CD1c-positive myeloid dendritic cell (primary cell): ENCODE measurements around the gene PAGE2B.
"Not testable (repeated sequence)": the region's sequence is repeated elsewhere in the genome, so short reads cannot be mapped to it uniquely, and the experiment has no call there.

Experiments
- DNase-seq: peaks from one replicate; pipeline ENCODE4 v3.0.0-alpha.2; 2016; ENCODE audit errors: extremely low spot score

PAGE2B gene, protein sequence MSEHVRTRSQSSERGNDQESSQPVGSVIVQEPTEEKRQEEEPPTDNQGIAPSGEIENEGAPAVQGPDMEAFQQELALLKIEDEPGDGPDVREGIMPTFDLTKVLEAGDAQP

DNA sequence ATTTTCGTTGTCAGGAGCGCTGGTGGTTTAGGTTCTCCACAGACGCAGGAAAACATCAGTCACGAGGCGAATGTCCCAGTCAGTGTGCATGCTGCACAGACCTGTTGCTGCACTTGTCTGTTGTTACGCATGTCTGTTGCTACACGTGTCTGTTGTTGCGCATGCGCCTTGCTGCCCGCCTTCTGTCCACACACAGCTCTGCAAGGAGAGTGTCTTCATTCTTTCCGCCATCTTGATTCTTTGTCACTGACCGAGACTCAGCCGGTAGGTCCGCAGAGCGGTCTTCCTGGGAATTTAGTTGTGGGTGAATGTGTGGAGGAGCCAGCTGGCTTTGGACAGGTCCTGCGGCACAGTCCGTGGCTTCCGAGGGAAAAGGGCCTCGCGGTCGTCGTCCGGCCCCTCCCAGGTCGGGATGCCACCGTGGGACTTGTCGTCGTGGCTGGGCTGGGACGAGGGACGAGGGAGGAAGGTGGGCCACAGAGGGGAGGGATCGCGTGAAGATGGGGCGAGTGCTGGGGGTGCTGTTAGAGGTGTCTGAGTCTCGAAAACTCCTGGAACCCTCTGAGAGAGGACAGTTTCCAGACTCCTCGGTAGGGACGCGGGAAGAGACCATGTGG is at the start of gene PAGE2B:
PAGE2B (plus strand) TSS at position 180 of the 617 bp plus-strand sequence. CDS start 1,012 bp downstream, outside the sequence.
- DNase-seq: no peak

DNA sequence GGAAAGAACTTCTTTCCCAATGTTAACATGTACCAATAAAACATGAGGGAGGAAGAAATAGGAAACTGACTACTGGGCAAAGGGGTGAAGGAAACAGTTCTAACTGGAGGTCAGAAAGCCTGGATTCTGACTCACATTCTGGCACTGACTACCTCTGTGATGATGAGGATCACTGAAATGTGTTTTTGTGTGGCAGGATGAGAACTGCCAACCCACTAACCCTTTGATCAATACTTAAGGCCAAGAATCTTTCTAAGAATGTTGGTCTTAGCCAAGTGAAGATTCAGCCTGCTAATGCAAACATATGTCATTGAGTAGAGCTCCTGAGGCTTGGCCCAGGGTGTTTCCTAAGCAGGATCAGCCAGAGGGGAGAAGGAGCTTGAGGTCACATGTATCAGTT is 48.7 kb upstream of the PAGE2B start:
- no peak for DNase-seq

DNA sequence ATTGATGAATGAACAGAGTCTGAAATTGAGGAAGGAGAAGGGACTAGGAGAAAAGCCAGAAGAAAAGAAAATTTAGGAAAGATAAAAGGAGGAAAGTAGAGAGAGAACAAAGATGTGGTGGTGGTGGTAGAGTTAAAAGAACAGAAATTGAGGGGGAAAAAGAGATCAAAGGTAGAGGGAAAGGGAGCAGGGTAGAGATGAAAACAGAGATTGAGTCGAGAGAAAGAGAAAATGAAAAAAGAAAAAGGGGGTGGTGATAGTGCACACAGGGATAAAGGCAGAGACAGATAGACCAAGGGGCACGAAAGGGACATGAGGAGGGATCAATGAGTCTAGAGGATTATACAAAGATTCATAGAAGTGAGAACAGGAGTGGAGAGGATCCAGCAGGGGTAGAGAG is 48.0 kb upstream of the PAGE2B start:
- DNase-seq: no peak

DNA sequence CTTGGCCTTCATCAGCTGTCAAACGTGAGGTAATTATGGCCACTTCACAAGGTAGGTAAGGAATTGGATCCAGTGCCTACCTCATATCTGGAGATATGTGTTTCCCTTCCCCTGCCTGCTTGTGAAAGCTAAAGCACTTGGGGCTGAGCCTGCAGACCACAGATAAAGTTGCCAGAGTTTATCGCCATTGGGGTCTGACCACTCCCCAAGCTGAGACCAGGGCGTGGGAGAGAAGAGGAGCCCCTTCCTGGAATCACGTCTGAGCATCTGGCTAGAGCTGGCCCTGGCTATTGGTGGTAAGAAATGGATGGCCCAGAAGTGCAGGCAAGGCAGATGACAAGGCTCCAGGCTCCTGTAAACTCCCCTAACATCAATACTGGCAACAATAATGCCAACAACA is 46.8 kb upstream of the PAGE2B start:
- no peak for DNase-seq

DNA sequence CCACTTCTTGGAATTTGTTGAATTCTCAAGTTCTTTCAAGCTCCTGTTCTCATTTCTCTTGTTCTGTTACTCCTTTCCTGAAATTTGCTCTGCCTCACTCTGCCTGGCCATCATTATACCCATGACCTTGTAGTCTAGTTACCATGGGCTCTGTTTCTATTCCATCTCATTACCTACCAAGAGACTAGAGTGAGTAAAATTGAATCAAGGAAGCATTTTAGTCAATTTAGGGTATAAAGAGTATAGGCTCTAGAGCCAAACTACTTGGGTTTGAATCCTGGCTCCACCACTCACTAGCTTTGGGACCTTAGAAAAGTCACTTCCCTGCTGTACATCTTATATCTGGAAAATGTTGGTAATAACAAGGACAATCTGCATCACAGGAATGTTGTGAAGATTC is 46.2 kb upstream of the PAGE2B start:
- DNase-seq: no peak

DNA sequence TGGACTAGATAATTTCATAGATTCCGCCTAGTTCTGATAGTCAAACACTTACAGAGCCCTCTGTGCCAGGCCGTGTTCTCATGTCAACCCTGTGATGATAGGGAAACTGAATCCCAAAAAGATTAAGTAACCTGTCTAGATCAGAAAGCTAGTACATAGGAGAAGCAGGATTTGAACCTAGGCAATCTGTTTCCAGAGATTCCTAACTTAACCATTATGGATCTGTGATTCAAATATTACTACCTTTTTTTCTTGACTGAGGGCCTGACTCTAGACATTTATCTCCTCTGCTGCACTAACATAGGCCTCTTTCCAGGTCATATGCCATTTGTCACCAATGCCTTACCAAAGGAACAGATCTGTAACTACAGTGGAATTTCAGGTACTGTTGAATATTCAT is 45.5 kb upstream of the PAGE2B start:
- DNase-seq: no peak

DNA sequence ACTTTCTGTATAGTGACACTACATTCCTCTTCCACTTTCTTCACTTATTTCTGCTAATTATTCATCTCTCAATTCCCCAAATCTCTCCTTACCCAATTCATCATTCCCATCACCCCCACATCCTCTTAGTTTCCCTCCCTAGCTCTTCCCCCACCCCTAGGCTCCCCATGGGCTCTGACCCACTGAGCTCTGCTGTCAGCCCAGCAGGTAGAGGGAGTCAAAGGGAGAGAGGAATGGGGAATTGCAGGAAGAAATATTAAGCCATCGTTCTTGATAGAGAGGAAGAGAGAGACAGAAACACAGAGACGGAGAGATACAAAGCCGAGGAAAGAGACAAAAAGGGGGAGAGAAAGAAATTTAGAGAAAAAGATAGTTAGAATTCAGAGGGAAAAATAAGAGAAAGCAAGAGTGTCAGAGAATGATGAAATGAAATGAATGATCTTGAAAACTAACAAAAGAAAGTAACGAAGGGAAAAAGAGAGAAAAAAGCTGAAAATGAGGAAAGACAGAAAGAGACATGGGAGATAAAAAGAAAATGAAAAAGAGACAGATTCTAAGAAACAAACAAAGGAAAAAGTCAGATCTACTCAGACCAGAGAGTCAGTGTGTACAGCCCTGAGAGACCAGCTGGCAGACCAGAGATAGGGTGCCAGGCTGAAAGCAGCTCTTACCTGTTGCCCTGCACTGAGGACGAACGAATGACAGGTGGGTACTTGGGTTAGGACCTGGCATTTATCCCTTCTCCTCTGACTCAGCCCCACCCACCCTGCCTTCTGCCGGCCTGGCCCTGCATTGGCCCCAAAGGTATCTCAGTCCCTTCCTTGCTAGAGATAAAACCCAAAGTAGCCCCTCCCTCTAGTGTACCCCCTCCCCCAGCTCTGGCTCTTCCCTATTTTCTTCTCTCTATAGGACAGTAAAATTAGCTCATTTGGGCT is 44.3 kb upstream of the PAGE2B start, which contains the start of gene ALAS2:
ALAS2 (minus strand) TSS at position 707 of the 935 bp plus-strand sequence. CDS start 4,977 bp downstream, outside the sequence.
- no peak for DNase-seq

DNA sequence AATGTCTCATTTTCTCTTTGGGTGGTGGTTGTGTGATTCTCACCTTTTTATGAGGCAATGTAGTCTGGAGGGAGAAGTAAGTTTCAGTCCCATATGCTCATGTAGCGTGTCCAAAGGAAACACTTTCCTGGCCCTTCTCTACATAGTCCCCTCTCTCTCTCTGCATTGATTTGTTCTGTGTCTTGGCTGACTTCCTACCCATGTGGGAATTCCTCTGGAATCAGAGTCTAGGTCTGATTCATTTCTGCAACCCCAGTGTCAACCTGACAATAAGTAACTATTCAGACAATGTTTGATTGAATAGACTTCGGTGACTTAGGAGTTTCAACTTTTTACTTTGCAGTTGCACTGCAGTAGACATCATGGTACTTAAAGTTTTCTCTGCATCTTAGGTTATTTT is 41.4 kb upstream of the PAGE2B start:
- no peak for DNase-seq

DNA sequence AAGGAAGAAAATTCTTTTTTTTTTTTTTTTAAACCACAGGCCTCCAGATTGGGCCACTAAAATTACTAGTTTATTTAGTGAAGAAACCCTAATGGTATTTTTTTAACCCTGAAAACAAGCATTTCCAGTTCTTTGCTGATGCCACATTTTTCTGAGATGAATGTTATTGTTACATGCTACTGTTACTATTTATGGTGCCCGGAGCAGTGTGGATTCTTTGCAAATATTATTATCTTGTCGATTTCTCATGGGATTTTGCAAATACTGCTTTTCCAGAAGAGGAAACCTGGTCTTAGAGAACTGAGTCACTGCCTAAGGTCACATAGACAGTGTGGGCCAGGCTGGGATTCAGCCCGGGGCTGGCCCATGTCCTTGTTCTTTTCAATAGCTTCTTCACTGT is 35.4 kb upstream of the PAGE2B start:
- no peak for DNase-seq

DNA sequence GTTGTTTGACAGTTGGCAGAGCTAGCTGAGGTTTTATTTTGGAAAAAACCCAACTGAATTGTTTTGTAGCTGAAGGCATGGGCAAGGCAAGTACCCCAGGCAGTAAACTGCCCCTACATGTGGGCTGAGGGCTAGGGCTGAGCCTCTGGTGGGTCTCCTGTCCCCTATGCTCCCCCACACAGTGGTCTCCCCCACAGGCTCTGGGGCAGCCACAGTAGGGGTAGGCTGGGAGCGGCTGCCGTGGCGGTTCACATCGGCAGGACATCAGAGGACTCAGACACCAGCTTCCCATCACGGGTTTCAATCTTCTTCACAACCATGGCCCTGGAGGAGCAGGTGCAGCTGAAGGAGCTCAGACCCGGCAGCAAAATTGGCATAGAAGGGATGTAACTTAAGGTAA is 33.3 kb upstream of the PAGE2B start:
- DNase-seq: no peak

DNA sequence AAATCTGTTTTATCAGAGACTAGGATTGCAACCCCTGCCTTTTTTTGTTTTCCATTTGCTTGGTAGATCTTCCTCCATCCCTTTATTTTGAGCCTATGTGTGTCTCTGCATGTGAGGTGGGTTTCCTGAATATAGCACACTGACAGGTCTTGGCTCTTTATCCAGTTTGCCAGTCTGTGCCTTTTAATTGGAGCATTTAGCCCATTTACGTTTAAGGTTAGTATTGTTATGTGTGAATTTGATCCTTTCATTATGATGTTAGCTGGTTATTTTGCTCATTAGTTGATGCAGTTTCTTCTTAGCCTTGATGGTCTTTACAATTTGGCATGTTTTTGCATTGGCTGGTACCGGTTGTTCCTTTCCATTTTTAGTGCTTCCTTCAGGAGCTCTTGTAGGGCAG is 24.2 kb upstream of the PAGE2B start:
- not testable (repeated sequence) for DNase-seq

DNA sequence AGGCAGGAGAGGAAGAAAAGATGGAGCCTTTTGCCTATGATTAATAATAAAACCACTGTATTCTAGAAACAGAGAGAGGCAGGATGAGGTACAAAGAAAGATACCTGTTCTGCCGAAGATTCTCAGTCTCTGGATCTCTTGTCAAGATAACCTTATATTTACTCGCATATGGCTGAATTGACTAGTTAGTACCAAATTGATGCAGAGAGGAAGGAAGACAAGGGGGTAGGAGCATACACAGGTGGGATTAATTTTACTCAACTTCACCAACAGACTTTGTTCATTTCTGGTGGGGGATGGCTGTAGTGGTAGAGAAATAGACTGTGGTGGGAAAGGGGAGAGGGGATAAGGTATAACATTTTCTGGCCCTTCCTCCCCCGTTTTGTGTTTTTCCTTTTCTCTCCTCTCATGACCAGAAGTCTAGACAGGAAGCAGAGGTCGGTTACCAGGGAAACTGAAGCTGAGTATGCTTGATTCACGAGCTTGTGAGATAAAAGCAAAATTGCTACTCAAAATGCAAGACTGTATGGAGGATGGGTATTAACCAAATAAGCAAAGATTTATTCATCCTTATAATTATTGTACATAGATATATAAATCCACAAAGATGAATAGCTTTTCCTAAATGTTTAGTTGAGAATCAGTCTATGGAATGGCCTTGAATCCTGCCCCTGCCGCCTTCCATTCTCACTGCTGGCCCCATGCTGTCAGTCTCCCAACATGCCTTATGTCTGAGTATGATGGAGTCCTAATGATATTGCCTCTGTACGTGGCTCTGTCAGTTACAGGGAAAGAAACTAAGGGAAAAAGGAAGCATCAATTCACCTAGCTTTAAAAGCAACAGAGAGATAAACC is 17.8 kb upstream of the PAGE2B start:
- DNase-seq: peak; percentile 17

DNA sequence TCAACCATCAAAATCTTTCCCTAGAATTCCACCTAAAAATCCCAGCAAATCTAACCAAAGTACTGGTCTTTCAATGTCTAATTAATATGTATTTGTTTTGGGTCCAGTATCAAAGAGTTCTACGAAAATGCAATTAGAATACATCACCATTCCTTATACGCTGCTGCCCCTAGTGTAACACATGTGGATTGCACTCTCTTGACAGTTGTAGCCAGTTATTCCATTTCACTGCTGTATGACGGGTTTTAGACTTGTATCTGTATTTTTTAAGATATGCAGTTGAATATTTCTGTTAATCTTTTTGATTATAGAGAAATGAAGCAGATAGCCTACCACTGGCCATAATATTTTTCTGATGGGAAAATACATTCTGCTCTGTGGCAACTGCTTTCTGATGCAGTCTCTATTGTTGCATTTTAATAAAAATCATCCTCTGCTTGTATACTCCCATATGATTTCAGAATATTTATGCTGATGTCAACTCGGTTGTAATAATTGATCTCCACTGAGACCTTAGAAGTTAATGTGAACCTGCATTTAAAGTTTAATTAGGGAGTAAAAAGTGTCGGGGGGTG is 17.1 kb upstream of the PAGE2B start:
- DNase-seq: peak; percentile 41

DNA sequence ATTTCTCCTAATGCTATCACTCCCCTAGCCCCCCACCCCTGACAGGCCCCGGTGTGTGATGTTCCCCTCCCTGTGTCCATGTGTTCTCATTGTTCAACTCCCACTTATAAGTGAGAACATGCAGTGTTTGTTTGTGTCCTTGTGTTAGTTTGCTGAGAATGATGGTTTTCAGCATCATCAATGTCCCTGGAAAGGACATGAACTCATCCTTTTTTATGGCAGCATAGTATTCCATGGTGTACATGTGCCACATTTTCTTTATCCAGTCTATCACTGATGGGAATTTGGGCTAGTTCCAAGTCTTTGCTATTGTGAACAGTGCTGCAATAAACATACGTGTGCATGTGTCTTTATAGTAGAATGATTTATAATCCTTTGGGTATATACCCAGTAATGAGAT is 7.7 kb upstream of the PAGE2B start:
- DNase-seq: not testable (repeated sequence)

DNA sequence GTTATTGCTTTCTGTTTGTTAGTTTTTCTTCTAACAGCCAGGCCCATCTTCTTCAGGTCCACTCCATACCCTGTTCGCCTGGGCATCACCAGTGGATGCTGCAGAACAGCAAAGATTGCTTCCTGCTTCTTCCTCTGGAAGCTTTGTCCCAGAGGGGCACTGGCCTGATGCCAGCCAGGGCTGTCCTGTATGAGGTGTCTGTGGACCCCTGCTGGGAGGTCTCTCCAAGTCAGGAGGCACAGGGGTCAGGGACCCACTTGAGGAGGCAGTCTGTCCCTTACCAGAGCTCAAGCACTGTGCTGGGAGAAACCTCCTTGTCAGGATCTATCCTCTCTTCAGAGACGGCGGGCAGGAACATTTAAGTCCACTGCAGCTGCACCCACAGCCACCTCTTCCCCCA is 2.5 kb upstream of the PAGE2B start:
- no peak for DNase-seq

DNA sequence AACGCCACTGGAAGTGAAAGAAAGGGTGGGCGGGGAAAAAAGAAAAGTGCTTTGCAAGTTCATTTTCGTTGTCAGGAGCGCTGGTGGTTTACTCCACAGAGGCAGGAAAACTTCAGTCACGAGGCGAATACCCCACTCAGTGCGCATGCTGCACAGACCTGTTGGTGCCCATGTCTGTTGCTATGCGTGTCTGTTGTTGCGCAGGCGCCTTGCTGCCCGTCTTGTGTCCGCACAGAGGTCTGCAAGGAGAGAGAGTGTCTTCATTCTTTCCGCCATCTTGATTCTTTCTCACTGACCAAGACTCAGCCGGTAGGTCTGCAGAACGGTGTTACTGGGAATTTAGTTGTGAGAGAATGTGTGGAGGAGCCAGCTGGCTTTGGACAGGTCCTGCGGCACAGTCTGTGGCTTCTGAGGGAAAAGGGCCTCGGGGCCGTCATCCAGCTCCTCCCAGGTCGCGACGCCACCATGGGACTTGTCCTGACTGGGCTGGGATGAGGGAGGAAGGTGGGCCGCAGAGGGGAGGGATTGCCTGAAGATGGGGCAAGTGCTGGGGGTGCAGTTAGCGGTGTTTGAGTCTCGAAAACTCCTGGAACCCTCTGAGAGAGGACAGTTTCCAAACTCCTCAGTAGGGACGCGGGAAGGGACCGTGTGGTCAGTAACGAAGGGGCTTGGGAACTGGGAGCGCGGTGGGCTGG is 14.1 kb downstream of the PAGE2B start, which contains the start of gene PAGE2:
PAGE2 (plus strand) TSS at position 224 of the 695 bp plus-strand sequence. CDS start 1,003 bp downstream, outside the sequence.
- DNase-seq: no peak

DNA sequence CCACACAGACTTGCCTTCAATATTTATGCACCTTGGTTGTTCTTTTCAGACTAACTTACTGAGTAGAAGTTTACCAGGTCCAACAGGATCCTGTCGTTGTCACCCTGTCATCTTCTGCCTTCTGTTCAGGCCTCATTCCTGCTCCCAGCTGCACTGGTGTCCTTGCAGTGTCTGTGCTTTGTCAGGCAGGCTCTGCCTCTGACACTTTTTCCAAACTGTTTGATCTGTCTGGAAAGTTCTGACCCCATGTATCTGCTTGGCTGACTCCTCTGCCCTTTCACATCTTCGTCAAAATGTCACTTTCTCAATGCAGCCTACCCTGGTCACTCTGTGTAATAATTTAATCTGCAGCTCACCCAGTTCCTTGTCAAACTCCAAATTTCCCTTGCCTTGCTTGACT is 23.9 kb downstream of the PAGE2B start:
- DNase-seq: no peak

DNA sequence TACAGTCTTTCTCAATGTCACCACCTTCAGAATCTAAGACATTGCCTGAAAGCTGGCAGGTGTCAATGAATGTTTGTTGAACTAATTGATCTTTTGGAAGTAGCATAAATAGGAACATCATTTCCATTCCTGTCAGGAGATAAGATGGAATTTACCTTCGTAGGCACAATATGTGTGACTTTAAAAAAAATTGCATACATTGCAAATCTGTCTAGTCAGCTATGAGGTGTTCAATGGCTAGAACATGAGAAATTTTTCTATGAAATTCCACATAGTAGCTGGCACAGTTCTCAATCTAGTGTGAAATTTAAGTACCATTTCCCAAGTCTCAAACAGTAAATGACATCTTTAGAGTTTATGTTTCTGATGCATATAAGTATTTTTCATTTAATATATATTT is 24.3 kb downstream of the PAGE2B start:
- DNase-seq: no peak

DNA sequence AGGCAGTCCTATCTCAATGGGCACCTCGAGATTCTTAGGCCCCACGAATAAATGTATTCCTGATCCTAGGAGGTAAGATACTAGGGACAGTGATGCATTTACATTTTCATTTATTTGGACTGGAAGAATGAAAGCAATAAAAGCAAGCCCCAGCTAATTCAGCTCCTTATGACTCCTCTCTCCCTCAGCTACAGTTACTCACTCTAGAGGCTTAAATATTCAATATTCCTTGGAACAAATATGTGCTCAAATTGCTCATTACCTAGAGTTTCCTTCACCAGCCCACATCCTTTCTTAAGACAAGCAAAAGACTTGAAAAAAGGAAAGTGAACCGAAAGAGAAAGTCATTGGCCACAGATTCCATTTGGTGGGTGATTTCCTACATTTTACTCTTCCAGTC is 27.9 kb downstream of the PAGE2B start:
- no peak for DNase-seq

DNA sequence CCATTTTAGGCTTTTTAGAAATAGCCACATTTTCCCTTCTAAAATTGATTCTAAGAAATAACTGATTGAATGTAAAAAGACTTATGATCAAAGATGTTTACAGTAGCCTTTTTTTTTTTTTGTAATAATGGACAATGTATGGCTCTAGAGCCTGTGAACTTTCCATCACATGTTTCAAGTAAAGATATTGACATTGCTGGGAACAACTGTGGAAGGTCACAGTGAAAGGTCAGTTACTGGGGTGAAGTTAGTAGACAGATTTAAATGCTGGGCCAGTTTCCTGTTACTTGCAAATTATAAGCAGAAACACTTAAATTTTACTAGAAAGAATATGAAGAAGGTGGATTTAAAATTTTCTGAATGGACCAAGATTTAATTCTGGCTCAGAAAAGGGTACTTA is 32.4 kb downstream of the PAGE2B start:
- DNase-seq: no peak

DNA sequence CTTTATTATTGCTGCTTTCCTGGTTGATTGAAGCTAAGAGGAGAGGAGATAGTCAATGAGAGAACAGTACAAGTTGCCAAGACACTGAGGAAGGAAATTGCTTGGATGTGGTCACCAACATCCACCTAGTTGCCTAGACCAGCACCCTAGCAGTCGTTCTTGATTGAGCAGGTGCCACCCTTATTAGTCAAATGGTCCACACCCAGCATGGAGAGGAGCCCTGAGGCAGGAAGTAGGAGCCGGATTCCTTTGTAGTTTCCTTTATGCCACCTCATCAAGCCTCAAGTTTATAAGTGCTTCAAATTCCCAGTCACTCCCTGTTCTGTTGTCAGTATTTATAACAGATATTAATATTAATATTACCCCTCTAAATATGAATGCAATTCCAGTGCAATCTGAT is 33.1 kb downstream of the PAGE2B start:
- DNase-seq: no peak
